GM15510 (cell line): Measurements from ENCODE around the gene CLASP2.

Experiments used
- POLR2A ChIP-seq: IDR thresholded peaks from 3 replicates; pipeline ENCODE4 v1.6.1; 2011; ENCODE audit warnings: borderline replicate concordance; ENCODE audit not compliant: insufficient read length; ENCODE audit errors: extremely low read depth

Gene CLASP2

DNA sequence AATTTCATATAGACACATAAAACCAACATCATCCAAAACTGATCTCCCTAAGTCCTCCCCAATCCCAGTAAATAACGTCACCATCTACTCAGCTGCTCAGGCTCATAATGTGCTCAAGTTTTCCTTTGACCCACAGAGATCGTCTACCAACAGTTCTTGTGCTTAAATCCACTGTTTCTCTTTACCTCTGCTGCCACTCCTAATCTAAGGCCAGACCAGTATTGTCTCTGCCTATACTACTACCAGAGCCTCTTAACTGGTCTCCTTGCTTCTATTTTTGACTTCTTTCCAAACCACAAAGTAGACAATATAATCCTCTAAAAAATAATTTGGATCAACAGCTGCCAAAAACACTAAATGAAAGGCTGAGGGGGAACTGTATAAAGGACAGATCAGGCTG is 65.3 kb downstream of the CLASP2 start:
- no peak for TF ChIP-seq POLR2A

DNA sequence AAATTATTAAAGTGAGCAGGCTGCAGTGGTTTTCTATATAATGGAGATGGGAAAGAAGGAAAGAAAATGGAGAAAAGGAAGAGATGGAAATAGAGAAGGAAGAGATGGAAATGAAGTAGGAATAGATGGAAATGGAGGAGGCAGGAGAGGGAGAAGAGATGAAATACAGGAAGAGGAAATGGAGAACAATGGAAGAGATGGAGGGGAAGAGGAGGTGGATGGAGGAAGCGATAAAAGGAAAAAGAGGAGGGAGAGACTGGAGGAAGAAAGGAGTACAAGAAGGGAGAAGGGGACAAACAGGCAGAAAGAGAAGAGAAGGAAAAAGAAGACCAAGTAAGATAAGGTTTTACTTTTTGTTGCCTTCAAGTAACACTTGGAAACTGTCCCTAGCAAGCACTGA is 67.6 kb downstream of the CLASP2 start:
- TF ChIP-seq POLR2A, result no peak

DNA sequence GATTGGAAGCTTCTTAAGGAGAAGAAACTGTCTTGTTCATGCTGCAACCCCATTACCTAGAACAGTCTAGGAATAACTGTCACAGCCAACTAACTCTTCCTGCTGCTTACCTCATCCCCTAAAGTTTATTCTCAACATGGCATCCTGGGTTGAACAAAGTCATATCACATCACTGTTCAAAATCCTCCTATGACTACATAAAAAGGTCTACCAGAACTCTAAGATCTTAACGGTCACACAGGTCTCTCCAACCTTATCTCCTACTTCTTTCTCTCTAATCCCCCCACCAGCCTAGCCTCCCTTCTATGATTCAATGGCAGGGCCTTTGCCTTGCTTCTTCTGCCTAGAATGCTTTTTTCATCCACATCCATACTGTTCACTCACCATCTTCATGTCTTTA is 69.3 kb downstream of the CLASP2 start:
- no peak for TF ChIP-seq POLR2A

DNA sequence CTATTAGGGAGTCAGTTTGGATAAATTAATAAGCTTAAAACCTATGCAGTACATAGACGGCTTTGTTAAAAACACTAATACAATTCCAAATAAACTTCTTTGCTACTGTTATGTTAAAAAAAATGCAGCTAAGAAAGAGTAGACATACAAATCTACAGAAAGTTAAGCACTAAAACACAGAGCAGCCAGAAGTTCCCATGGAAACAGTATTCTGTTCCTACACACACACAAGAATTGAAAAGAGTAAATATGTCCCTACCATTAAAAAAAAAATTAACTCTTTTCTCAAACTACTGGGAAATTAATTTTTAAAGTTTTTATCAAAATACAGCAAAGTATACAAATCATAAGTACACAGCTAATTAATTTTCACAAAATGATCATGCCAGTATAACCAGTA is 71.6 kb downstream of the CLASP2 start:
- no peak for TF ChIP-seq POLR2A

DNA sequence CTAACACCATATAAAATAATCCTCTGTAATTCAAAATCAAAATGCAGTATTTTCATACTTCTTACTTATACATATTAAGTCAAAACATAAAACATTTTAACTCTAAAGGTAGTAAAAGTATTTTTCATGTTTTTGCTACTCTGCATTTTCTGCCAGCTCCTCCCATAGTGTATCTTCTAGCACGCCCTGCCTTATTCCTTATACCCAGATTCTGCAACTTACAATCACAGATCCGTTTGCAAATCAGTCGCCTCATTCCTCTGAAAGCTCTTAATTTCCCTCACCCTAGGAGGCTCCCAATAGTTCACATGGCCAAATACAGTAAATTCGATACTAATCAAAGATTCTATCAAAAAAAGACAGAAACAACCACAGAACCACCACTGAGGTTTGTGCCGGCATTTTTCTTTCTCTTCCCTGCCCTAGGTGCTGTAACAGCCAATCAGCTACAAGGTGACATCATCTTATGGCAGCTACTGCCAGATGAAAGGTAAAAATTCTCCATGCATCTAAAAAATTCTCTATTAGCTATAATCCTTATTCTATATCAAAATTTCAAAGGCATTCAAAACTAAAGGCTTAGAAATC is 72.9 kb downstream of the CLASP2 start:
- no peak for TF ChIP-seq POLR2A

DNA sequence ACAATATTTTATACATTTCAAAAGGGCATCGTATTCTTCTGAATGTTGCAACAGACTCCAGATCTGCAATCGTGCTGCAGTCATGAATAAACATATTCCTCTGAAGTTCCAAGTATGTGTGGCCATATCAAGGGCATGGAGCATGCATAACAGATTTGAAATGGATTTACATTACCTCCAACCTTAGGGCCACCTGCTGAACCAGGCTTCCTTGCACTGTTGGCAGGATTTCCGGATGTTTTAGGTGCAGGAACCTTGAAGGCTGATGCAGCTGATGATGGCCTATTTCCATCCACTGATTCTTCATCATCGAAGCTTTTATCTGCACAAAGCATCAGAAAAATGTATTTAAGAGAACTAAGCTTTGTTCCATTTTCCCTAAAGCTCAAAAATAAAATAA is 73.5 kb downstream of the CLASP2 start:
- no peak for TF ChIP-seq POLR2A

DNA sequence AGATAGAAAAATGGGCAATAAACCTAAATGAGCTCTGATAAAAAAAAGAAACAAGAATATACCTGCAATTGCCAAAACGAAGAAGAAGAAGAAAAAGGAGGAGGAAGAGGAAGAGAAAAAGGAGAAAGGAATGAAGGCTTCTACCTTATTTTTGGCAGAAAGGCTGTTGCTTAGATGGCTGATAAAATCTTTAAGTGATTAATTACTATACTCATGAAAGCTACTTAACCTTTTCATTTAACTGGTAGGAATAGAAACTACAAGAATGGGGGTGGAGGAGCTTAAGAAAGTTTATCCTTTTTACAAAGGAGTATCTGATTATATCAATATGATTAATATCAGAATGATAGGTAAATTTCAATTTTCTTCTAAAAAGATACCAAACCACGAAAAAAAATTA is 75.2 kb downstream of the CLASP2 start:
- TF ChIP-seq POLR2A, result no peak

DNA sequence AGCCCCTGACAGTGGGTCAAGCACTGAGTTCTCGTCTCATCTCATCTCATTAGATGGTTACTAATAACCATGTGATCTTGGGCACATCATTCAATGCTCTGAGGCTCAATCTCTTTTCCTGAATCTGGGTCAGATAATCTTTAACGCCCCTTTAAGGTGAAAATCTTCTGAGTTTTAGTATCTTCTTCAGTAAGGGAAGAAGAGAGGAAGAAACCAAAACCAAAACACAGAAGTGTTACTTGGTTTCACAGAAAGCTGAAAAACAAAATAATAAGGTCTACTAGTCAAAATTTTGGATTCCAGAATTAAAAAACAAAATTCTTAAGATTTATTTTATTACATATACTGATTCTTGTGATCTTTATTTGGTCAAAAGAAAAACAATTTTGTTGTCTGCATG is 78.2 kb downstream of the CLASP2 start:
- no peak for TF ChIP-seq POLR2A

DNA sequence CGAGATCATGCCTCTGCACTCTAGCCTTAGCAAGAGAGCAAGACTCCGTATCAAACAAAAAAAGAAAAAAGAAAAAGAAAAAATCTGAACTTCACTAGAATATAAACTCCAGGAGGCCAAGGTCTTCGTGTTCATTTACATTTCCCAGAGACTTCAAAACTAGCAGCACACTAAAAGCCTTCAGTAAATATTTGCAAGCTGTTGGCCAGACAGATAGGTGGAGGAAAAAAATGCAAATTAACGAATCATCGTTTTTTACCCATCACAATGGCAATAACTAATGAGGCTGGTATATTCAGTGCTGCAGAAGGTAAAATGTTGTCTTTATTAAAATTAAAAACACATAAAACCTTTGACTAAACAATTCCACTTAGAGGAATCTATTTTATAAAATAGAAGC is 80.6 kb downstream of the CLASP2 start:
- no peak for TF ChIP-seq POLR2A

DNA sequence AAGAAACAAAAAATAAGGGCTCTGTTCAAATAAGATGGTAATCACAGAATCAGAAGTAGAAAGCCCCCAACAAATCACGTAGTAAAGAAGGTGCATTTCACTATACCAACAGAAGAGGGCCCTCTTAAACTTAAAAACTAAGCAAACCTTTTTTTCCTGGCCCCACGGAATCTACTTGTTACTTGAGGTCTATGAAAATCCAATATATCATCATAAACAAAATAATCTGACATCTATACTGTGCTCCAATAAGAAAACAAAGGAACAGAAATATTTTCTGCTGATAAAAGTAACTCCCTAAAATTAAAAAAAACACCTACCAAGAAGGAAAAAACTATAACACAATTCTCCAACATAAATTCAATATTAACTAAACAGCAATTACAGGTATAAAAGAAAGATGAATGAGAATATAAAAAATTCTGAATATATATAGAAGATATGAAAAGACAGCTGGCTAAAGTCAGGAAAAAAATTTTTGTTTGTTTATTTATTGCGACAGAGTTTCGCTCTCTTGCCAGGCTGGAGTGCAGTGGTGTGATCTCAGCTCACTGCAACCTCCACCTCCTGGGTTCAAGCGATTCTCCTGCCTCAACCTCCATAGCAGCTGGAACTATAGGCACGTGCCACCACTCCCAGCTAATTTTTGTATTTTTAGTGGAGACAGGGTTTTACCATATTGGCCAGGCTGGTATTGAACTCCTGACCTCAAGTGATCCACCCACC is 81.8 kb downstream of the CLASP2 start:
- TF ChIP-seq POLR2A, result no peak

DNA sequence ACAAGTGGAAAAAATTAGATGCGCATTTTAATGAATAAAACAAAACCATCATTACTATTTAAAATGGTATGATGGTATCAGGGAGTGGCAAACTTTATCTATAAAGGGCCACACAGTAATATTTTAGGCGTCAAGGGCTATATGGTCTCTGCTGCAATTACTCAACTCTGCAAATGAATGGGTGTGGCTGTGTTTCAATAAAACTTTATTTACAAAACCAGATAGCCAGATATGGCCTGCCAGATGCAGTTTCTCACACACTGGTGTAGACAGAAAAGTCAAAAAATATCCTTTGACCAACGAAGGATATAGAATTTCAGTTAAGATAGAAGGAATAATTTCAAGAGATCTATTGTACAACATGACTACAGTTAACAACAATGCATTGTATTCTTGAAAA is 83.8 kb downstream of the CLASP2 start:
- TF ChIP-seq POLR2A, result no peak

DNA sequence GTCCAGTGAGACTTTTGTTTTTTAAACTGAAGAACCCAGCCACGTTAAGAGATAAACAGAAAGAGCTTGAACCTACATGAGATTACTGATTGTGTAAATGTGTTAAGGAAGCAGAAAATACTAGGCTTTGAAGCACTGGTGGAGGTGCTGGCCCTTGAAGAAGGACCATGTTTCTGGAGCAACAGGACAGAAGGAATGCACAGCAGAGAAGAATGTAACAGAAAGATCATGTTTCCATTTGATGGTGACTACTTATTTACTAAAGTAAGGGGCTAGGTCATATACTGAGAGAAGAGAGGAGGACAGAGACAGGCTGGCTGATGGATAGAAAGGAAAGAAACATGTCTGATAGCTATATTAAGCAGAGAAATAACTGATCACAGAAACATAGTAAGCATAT is 88.8 kb downstream of the CLASP2 start:
- TF ChIP-seq POLR2A, result no peak

DNA sequence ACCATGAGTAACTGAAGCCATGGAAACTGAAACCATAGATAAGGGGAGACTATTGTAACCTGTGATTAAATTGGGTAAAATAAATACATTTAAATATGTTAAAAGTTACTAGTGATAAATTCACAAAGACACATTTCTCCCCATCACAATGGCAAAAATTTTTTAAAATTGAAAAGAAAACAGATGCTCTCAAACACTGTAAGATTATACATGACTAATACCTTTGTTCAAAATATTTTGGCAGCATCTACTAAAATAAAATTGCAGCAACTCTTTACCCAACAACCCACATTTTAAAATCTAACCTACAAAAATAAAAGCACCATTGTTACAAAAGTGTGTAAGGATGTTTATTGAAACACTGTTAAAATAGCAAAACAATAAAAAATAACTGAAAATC is 93.3 kb downstream of the CLASP2 start:
- no peak for TF ChIP-seq POLR2A

DNA sequence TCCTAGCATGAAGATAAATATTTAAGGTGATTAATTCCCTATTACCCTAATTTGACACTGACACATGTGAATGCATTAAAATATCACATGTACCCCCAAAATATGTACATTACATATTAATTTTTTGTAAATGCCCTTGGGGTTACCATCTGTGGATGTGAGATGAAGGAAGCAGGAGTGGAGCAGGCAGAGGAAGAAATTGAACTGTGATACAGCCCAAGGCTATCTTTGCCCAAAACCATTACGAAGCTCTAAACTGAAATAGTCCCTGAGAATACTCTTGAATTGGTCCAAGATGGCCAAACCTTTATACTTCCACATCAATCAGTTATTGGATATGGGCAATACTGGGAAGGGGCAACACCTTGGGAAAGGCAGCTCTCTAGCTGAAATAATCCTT is 105.0 kb downstream of the CLASP2 start:
- no peak for TF ChIP-seq POLR2A

DNA sequence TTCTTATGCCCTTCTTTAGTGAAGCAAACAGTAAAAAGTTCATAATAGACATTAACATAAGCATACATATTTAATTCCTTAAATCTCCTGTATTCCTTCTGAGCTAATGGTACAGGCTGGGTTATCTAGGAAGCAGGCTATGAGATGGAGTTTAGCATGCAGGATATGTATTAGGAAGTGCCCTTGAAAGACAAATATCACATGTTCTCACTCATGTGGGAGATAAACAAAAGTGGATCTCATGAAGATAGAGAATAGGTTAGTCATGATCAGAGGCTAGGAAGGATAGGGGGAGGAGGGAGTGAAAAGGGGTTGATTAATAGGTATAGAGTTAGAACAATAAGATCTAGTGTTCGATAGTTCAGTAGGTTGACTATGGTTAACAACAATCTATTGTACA is 105.4 kb downstream of the CLASP2 start:
- TF ChIP-seq POLR2A, result no peak

DNA sequence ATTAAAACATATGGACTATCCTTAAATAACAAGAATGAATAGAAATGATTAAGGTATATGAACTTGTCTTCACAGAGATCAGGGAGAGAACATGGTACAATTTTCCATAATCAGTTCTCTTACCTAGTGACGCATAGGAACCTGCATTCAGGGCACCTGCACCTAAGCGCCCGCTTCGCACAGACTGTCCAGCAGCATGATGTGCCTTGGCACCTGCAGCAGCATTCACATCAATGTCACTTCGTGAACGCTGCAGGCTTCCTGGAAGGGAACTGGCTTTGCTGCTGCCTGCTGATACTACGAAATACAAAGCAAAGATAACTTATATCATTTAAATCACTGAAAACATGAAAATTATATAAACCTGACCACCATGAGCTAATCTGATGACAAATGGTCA is 115.2 kb downstream of the CLASP2 start:
- no peak for TF ChIP-seq POLR2A
